GM19397 (cell line): ENCODE data around the gene DPYD.

Experiments used
- ATAC-seq: cut with Tn5 transposase; IDR thresholded peaks from one replicate; pipeline ENCODE4 v1.9.1; 2021; ENCODE audit warnings: mild to moderate bottlenecking, moderate library complexity; ENCODE audit not compliant: unreplicated experiment

The DPYD gene

GRCh38 chr1:97332716-97333115 is 588.1 kb downstream of the DPYD start:
- no peak for ATAC-seq

DNA sequence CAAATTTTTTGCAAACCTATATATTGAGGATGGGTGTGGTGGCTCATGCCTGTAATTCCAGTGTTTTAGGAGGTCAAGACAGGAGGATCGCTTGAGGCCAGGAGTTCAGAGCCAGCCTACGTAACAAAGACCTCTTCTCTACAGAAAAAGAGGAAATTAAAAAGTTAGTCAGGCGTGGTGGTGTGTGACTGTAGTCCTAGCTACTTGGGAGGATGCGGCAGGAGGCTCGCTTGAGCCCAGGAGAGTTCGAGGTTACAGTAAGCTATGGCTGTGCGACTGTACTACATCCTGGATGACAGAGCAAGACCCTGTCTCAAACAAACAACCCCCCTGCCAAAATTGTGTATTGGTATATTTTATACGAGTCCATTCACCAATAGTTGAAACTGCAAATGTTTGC is 589.7 kb downstream of the DPYD start:
- no peak for ATAC-seq

DNA sequence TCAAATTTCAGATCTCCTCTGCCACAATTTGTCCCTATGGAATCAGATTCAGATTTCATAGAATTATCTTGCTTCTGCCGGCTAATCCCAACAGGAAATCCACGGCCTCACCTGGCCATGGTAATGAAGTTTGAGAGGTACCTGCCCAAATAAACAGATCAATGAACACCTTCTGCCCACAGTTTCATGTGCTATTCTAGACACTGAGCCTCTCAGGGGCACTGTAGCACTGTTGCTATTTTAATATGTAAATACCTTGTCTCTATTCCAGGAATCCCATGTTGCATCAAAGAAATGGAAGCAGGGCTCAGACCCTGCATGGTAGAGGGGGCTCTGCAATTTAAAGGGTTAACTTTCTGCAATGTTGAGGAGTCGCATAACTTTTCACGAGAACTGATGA is 606.1 kb downstream of the DPYD start:
- ATAC-seq, result no peak

DNA sequence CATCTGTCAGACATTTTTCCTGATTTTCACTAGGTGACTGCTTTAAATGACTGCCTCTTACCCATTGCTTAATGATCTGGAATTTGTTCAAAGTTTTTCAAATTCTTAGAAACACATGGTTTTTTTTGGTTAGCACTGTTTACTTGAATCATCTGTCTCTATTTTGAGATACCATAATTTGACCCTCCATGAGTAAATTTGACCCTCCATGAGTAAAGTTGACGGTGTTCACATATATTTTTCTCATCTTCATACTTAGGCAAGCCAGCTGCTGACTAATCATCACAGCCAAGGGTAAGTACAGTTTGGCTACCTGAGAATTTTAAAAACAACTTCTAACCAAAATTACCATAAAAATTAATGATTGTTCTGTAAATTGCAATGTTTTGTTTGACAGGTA is 612.7 kb downstream of the DPYD start:
- no peak for ATAC-seq

DNA sequence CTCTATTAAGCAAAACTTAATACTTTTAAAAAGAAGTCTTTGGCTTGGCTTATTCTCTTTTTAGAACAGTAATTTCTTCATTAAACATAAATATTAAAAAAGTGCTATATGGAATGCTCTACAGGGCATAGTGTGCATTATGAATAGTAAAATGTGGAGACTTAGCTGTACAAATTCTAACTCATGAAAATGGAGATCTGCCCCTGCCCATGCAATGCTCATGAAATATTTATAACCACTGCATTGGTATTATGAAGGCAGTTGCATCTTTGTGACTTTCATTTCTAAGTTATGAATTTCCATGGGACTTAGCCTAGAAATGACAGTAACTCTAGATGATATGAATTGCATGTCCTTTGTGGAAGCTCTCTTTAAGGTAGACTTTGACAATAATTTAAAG is 613.3 kb downstream of the DPYD start:
- no peak for ATAC-seq

- no peak for ATAC-seq
These were observed 613.7 kb downstream of the DPYD start for GRCh38 chr1:97307151-97307550.

GRCh38 chr1:97306504-97306903 is 614.3 kb downstream of the DPYD start:
- no peak for ATAC-seq

DNA sequence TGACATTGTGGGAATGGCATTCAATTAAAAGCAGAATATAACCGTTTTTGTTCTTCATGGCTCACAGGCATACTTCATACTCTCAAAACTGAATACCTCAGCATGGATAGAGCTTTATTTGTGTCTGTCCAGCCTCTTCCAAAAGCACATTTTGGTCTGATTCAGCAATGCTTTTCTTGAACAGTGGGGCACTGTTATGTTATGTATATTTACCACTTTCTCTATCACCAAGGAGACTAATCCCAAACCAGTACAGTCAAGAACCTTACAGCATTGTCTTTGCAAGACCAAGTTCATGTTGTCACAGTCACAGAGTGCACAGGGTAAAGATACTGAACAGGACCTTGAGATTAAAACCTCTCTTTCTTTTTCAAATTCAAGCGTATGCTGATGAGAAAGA is 616.5 kb downstream of the DPYD start:
- ATAC-seq, result no peak

GRCh38 chr1:97298966-97299365 is 621.9 kb downstream of the DPYD start:
- no peak for ATAC-seq

GRCh38 chr1:97297611-97298010 is 623.2 kb downstream of the DPYD start:
- ATAC-seq, result no peak

DNA sequence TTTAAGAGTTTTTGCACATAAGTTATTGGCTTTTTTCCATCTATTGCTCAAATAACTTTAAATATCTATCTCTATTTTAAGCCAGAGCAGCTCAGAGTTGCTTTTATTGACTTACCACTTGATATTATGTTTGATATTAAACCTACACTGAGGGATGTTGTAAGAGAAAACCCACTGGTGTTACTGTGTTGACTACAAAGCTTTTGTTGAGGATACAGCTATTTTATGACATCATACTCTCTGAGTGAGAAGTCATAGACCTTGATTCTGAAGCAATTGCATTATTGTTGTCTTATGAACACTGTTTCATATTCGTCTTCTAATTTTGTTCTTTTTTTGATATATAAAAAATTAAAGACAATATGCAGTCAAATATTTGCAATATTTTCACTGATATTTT is 638.9 kb downstream of the DPYD start:
- no peak for ATAC-seq

GRCh38 chr1:97277891-97278654 is 642.8 kb downstream of the DPYD start:
- ATAC-seq, result no peak

GRCh38 chr1:97271916-97272788 is 648.7 kb downstream of the DPYD start:
- no peak for ATAC-seq

- ATAC-seq, result no peak
These were observed 650.1 kb downstream of the DPYD start for GRCh38 chr1:97270508-97271307.

GRCh38 chr1:97265630-97266029 is 655.2 kb downstream of the DPYD start:
- no peak for ATAC-seq

- no peak for ATAC-seq
These were observed 658.0 kb downstream of the DPYD start for GRCh38 chr1:97262842-97263241.

GRCh38 chr1:97258597-97258996 is 662.2 kb downstream of the DPYD start:
- ATAC-seq, result no peak

GRCh38 chr1:97254731-97255463 is 665.9 kb downstream of the DPYD start:
- ATAC-seq, result no peak

DNA sequence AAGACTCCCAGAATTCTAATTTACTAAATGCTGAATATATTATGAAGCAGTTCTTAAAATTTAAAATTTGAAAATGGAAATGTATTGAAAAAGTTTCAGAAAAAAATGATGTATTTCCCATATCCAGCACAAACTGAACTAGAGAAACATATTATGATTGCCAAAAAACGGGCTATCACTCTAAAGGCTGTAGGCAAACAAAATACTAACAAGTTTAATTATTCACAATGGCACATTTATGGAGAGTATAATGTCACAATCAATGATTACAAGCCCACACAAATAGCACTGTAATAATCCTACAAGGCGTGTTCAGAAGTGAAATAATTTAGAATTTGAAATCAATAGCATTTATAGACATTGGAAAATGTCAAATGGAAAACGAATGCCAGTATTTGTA is 667.9 kb downstream of the DPYD start:
- no peak for ATAC-seq

- ATAC-seq, result no peak
These were observed 668.8 kb downstream of the DPYD start for GRCh38 chr1:97252076-97252475.

DNA sequence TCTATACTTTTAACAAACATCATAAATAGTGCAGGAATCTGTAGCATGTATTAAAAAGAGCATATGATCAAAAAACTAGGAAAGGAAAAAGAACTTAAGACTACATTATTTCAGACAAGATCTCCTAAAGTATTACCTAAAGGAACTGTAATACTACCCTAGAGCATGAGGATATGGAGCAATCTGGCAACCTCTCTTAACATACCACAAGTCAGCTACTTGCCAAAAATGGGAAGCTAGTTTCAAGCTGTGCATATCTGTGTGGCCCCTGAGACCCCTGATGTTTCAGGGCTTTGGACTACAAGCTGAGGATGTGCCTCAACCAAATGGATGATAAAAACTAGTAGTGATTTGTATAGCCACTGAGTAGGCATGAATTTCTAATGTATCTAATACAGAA is 673.6 kb downstream of the DPYD start:
- ATAC-seq, result no peak
